ENCODE measurements around the gene STIP1. TPM values are rescaled to one million over a fixed set of nuclear protein-coding genes. Genes with fewer than 3 reads are reported as not detected.
A peak's percentile ranks its signal among the peaks of the same experiment; 100 is the strongest.

STIP1 gene
- total and polyA plus RNA-seq, 9 of the 15 experiments (the other 6 are each of a cell fraction or from before 2014, with no cell fraction given), result 58.1 to 465 (median 346) TPM

GRCh38 chr11:64226507-64227051, 40.6 kb downstream of the STIP1 start (continued):
- no peak for TF ChIP-seq TSHZ1 (CRISPR knock-in tag; IDR thresholded peaks at IDR 0.05)
- TF ChIP-seq POLR2AphosphoS2 (IDR thresholded peaks at IDR 0.05; ENCODE audit: low read length), result no peak
- TF ChIP-seq IRF1 (CRISPR knock-in tag; IDR thresholded peaks at IDR 0.05; ENCODE audit: borderline replicate concordance), result no peak
- no peak for TF ChIP-seq SNIP1 (IDR thresholded peaks at IDR 0.05; ENCODE audit: low read depth)
- TF ChIP-seq HDAC6 (IDR thresholded peaks at IDR 0.05; ENCODE audit: low read depth, low read length), result no peak
- no peak for TF ChIP-seq CEBPG (CRISPR knock-in tag; IDR thresholded peaks at IDR 0.05)
- no peak for TF ChIP-seq CEBPG (tag; conservative IDR thresholded peaks at IDR 0.05 in 1 of 2, IDR thresholded peaks at IDR 0.05 in 1 of 2)
- TF ChIP-seq ETS2 (tag; IDR thresholded peaks at IDR 0.05; ENCODE audit: borderline replicate concordance, poor library complexity, severe bottlenecking), result no peak
- TF ChIP-seq RCOR1 (IDR thresholded peaks at IDR 0.05; ENCODE audit: borderline replicate concordance in 1 of 2, low read depth in 2 of 2, low read length in 2 of 2), result no peak
- no peak for TF ChIP-seq TGIF2 (CRISPR knock-in tag; IDR thresholded peaks at IDR 0.05)
- no peak for TF ChIP-seq AFF1 (IDR thresholded peaks at IDR 0.05; ENCODE audit: low read depth in 1 of 2, partially characterized antibody in 2 of 2)
- TF ChIP-seq ZNF512 (tag; IDR thresholded peaks at IDR 0.05), result no peak
- no peak for TF ChIP-seq NR4A1 (CRISPR knock-in tag; IDR thresholded peaks at IDR 0.05)
- TF ChIP-seq NR4A1 (tag; IDR thresholded peaks at IDR 0.05), result no peak
- TF ChIP-seq NR2C2 (CRISPR knock-in tag; IDR thresholded peaks at IDR 0.05), result no peak
- TF ChIP-seq NR2C2 (tag; IDR thresholded peaks at IDR 0.05), result no peak; the same call in 1 of the 2 replicates
- TF ChIP-seq CCAR2 (IDR thresholded peaks at IDR 0.05; ENCODE audit: low read depth, low read length), result no peak
- TF ChIP-seq ZFX (CRISPR knock-in tag; IDR thresholded peaks at IDR 0.05), result peak; percentile 46
